CD4-positive, alpha-beta T cell (primary cell): Measurements from ENCODE around the gene ARHGEF25. TPM values are rescaled to one million over a fixed set of nuclear protein-coding genes. Genes with fewer than 3 reads are reported as not detected.

ENCODE experiments used
- ATAC-seq: fragments of 200-7000 bp; cut with Tn5 transposase; one replicate; pipeline ENCODE4 v1.10.0; 2022; ENCODE audit warnings: mild to moderate bottlenecking; ENCODE audit not compliant: poor library complexity
- CTCF ChIA-PET: fragments of 350-600 bp; sonication (Branson Sonifier 250); formaldehyde crosslinking; loops from one replicate; lab custom pipeline; 2021; ENCODE audit warnings: antibody characterized with exemption, inconsistent platforms; lab: Charles Lee
- POLR2A ChIA-PET: fragments of 350-600 bp; sonication (Branson Sonifier 250); formaldehyde crosslinking; loops from one replicate; lab custom pipeline; 2021; ENCODE audit warnings: antibody characterized with exemption, inconsistent platforms; lab: Charles Lee
- DNase-seq, 14 experiments: peaks; one replicate each; pipeline ENCODE4 v3.0.0-alpha.2; 2013 to 2020; ENCODE audit warnings: mixed read lengths in 2 of 14
- H3K27ac ChIP-seq, 2 donors: one replicate each; pipeline versions ENCODE4 v1.5.1 to v1.7.0; 2013; ENCODE audit warnings: low read length in 2 of 2, low read depth in 1 of 2, mild to moderate bottlenecking in 1 of 2
- H3K27me3 ChIP-seq, 2 experiments: 1 replicate in 1 of 2; 2 replicates in 1 of 2; pipeline versions ENCODE4 v1.6.1 to v1.7.0; 2013; ENCODE audit warnings: low read length in 2 of 2, control low read depth in 1 of 2, mild to moderate bottlenecking in 1 of 2, moderate library complexity in 1 of 2; ENCODE audit not compliant: insufficient read depth in 2 of 2, control insufficient read depth in 1 of 2
- H3K36me3 ChIP-seq: one replicate; pipeline ENCODE4 v1.6.1; 2013; ENCODE audit warnings: low read length, control low read depth; ENCODE audit not compliant: insufficient read depth
- H3K4me1 ChIP-seq: one replicate; pipeline ENCODE4 v1.6.1; 2013; ENCODE audit warnings: low read length, control low read depth; ENCODE audit not compliant: insufficient read depth
- H3K4me3 ChIP-seq: one replicate; pipeline ENCODE4 v1.5.1; 2013; ENCODE audit warnings: mild to moderate bottlenecking, low read length, moderate library complexity
- H3K9me3 ChIP-seq, 2 experiments: 1 replicate in 1 of 2; 2 replicates in 1 of 2; pipeline versions ENCODE4 v1.6.1 to v1.7.0; 2013; ENCODE audit warnings: low read length in 2 of 2, mild to moderate bottlenecking in 2 of 2, control low read depth in 1 of 2, moderate library complexity in 1 of 2; ENCODE audit not compliant: control insufficient read depth in 1 of 2, insufficient read depth in 1 of 2
- H3K27ac Mint-ChIP-seq: one replicate; pipeline ENCODE4 v1.8.0; 2020; ENCODE audit warnings: mixed read lengths
- H3K27me3 Mint-ChIP-seq: one replicate; pipeline ENCODE4 v1.8.0; 2021; ENCODE audit warnings: mixed read lengths
- H3K36me3 Mint-ChIP-seq: one replicate; pipeline ENCODE4 v1.8.0; 2021; ENCODE audit warnings: low read depth, mixed read lengths
- H3K4me1 Mint-ChIP-seq: one replicate; pipeline ENCODE4 v1.8.0; 2021; ENCODE audit warnings: low read depth, mixed read lengths
- H3K4me3 Mint-ChIP-seq: one replicate; pipeline ENCODE4 v1.8.0; 2020; ENCODE audit warnings: mild to moderate bottlenecking, mixed read lengths
- H3K9me3 Mint-ChIP-seq: one replicate; pipeline ENCODE4 v1.8.0; 2020; ENCODE audit warnings: mixed read lengths
- intact Hi-C, 2 experiments: fragments of 100-400 bp; cut with DNase I in 1 of 2; cut with micrococcal nuclease in 1 of 2; formaldehyde crosslinking; loops; one replicate each; pipeline versions ENCODE4 v1.15.1 to v1.9.0; 2023 to 2025; cut with DNase I, micrococcal nuclease
- total RNA-seq, 174 experiments: library from RNA in 2 of 174; stranded (reverse) in 2 of 174; gene quantifications; one replicate each; pipeline ENCODE4 v1.2.3 and lab custom pipeline; 2021 to 2026
- TF ChIP-seq, protein P1 (sequence below): fragments of 200-600 bp; IDR thresholded peaks from one replicate; pipeline ENCODE4 v1.8.0; 2022; ENCODE audit warnings: antibody characterized with exemption, mild to moderate bottlenecking

The ARHGEF25 gene
- total RNA-seq, 2 experiments from 2014 or later, result 0.25 to 0.27 TPM

DNA sequence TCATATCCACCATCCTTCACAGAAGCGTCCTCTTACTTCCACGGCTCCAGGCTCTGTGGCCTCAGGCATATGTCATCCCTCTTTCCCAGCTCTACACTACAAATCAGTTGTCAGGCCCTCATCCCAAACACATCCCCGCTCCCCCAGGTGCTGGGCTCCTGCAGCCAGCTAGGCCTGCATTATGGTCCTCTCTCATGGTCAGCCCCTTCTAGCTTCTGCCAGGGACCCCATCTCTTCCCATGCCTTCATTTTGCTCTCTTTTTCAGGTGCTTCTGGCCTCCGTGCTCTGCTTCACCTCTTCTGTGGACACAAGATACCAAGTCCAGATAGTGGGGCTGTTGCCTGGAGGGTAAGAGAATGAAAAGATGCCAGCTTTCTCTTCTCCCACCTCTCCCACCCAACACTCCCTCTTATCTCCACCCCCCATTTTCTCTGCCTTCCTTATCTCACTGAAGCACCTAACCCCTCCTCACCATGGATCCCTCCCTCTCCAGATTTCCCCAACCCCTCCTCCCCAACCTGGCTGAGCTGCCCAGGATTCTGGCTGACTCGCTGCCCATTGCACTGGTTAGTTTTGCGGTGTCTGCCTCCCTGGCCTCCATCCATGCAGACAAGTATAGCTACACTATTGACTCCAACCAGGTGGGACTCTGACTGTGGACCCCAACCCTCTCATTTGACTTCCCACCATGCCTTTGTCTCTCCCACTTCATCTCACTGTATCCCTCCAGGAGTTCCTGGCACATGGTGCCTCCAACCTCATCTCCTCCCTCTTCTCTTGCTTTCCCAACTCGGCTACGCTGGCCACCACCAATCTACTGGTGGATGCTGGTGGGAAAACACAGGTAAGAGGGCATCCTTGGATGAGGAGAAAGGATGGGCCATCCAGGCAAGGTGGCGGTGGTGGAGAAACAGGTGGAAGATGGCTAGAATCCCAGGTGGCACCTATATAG lies 11.3 kb downstream of the ARHGEF25 start:
- ChIA-PET CTCF (interaction anchor here (1.2 to 2.2 kb wide), 2 partner anchors 39 to 164 kb away, joined by 4 to 18 read pairs; partner anchors contain the start of gene GLI1), POLR2A (no interaction called here)
- intact Hi-C loops, result no loop called here
- Mint-ChIP-seq H3K9me3 (no peaks in the 10 kb centered on the region), H3K4me3 (peak overlapping the region; percentile 44), H3K4me1 (peaks cover 39% of the 10 kb centered on the region), H3K27ac (no peak overlapping the region), H3K27me3 (peaks cover 100% of the 10 kb centered on the region), H3K36me3 (no peaks in the 10 kb centered on the region)
- no peaks in the 10 kb centered on the region for H3K36me3 ChIP-seq
- DNase-seq, result no peak
- H3K27ac ChIP-seq, result no peak overlapping the region
- peaks cover 0 to 19% of the 10 kb centered on the region in 2 experiments for H3K9me3 ChIP-seq
- H3K4me3 ChIP-seq, result no peak overlapping the region
- H3K4me1 ChIP-seq, result peaks cover 41% of the 10 kb centered on the region
- peaks cover 94 to 99% of the 10 kb centered on the region in 2 experiments for H3K27me3 ChIP-seq
- TF ChIP-seq, protein P1, sequence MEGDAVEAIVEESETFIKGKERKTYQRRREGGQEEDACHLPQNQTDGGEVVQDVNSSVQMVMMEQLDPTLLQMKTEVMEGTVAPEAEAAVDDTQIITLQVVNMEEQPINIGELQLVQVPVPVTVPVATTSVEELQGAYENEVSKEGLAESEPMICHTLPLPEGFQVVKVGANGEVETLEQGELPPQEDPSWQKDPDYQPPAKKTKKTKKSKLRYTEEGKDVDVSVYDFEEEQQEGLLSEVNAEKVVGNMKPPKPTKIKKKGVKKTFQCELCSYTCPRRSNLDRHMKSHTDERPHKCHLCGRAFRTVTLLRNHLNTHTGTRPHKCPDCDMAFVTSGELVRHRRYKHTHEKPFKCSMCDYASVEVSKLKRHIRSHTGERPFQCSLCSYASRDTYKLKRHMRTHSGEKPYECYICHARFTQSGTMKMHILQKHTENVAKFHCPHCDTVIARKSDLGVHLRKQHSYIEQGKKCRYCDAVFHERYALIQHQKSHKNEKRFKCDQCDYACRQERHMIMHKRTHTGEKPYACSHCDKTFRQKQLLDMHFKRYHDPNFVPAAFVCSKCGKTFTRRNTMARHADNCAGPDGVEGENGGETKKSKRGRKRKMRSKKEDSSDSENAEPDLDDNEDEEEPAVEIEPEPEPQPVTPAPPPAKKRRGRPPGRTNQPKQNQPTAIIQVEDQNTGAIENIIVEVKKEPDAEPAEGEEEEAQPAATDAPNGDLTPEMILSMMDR, result no peak
- ATAC-seq, result no peak

DNA sequence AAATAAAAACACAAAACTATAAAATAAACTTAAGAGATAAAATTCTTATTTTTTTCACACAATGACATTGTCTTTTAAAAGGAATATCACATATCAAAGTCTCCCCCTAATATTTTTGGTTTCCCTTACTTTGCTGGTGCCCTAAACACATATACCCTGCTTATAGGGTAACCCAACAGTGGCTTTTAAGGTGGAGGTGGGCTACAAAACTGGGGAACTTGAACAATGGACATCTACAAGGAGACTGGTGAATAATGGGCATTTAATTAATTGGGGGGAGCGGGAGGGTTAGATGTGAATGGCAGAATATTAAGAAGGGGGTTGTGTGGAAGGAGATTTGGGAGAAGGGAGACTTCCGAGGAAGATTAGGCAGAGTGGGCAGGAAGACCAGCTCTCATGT lies 12.2 kb downstream of the ARHGEF25 start:
- ATAC-seq (no peak), DNase-seq (no peak)
- Histone ChIP-seq H3K36me3 (no peaks in the 10 kb centered on the region), H3K27me3 (peaks cover 95 to 99% of the 10 kb centered on the region in 2 experiments), H3K27ac (no peak overlapping the region), H3K9me3 (peaks cover 0 to 23% of the 10 kb centered on the region in 2 experiments), H3K4me3 (no peak overlapping the region), H3K4me1 (peaks cover 47% of the 10 kb centered on the region)
- TF ChIP-seq, protein P1, result no peak
- H3K27me3 Mint-ChIP-seq, result peaks cover 98% of the 10 kb centered on the region
- H3K36me3 Mint-ChIP-seq, result no peaks in the 10 kb centered on the region
- intact Hi-C loops, result no loop called here
- H3K9me3 Mint-ChIP-seq, result no peaks in the 10 kb centered on the region
- ChIA-PET CTCF (interaction anchor here (2.2 kb wide), 1 partner anchor 40 kb away, joined by 18 read pairs; no protein-coding TSS in a partner anchor), POLR2A (no interaction called here)
- no peak overlapping the region for H3K4me3 Mint-ChIP-seq
- H3K27ac Mint-ChIP-seq, result no peak overlapping the region
- peaks cover 45% of the 10 kb centered on the region for H3K4me1 Mint-ChIP-seq

DNA sequence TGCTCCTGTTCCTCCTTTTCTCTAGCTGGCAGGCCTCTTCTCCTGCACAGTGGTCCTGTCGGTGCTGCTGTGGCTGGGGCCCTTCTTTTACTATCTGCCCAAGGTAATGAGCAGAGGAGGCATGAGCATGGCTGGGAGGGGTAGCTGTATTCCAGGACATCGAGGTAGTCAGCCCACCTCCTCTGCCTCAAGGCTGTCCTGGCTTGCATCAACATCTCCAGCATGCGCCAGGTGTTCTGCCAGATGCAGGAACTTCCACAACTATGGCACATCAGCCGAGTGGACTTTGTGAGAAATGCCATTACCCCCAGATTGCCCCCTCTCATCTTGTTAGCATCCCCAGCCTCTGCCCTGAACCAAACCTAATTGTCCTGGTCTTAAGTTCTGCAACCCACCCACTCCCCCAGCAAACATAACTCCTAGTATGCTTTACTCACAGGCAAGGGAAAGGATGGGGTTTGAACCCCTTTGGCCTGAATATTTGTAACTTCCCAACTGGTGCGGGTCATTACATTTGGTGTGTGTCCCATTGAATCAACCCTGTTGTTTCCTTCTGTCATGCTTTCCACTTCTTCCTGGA lies 12.7 kb downstream of the ARHGEF25 start:
- no peak overlapping the region for H3K4me3 ChIP-seq
- peaks cover 47% of the 10 kb centered on the region for H3K4me1 ChIP-seq
- Mint-ChIP-seq H3K27ac (no peak overlapping the region), H3K27me3 (peaks cover 98% of the 10 kb centered on the region), H3K4me3 (no peak overlapping the region), H3K9me3 (no peaks in the 10 kb centered on the region), H3K36me3 (no peaks in the 10 kb centered on the region), H3K4me1 (peaks cover 45% of the 10 kb centered on the region)
- intact Hi-C loops, result no loop called here
- peaks cover 0 to 23% of the 10 kb centered on the region in 2 experiments for H3K9me3 ChIP-seq
- ATAC-seq (no peak), DNase-seq (no peak)
- H3K36me3 ChIP-seq, result no peaks in the 10 kb centered on the region
- CTCF ChIA-PET, result interaction anchor here (2.2 kb wide), 1 partner anchor 41 kb away, joined by 18 read pairs; no protein-coding TSS in a partner anchor
- H3K27me3 ChIP-seq, result peaks cover 96 to 99% of the 10 kb centered on the region in 2 experiments
- POLR2A ChIA-PET, result no interaction called here
- H3K27ac ChIP-seq, result no peak overlapping the region
- TF ChIP-seq, protein P1, result no peak
